NCI-H524 treated with DMSO at 0.1 percent for 48 hours (cell line): ENCODE measurements around the gene IGSF23.
"Not testable (repeated sequence)": the region's sequence is repeated elsewhere in the genome, so short reads cannot be mapped to it uniquely, and the experiment has no call there.

ENCODE experiments used
- DNase-seq: peaks from one replicate; lab custom pipeline; 2025; lab: John Stamatoyannopoulos, UW

IGSF23 gene

GRCh38 chr19:44666852-44667556 is 53.6 kb downstream of the IGSF23 start:
- DNase-seq, result no peak

- no peak for DNase-seq
Measured at GRCh38 chr19:44668985-44669764, 55.8 kb downstream of the IGSF23 start.

GRCh38 chr19:44670027-44670426 is 56.7 kb downstream of the IGSF23 start:
- not testable (repeated sequence) for DNase-seq

GRCh38 chr19:44671400-44671799 is 58.0 kb downstream of the IGSF23 start, which contains the start of gene CEACAM19:
TSS of gene CEACAM19 (plus strand) at chr19:44671482. CDS start at chr19:44671932, 450 bp downstream.
- no peak for DNase-seq

- no peak for DNase-seq
Measured at GRCh38 chr19:44672226-44672625, 58.9 kb downstream of the IGSF23 start.

- no peak for DNase-seq
Measured at GRCh38 chr19:44673510-44673909, 60.1 kb downstream of the IGSF23 start.

GRCh38 chr19:44675521-44675920 is 62.2 kb downstream of the IGSF23 start:
- DNase-seq, result no peak

- DNase-seq, result no peak
Measured at GRCh38 chr19:44677019-44677811, 63.9 kb downstream of the IGSF23 start.

- DNase-seq, result no peak
Measured at GRCh38 chr19:44680536-44680935, 67.2 kb downstream of the IGSF23 start.

GRCh38 chr19:44681992-44682790 is 68.8 kb downstream of the IGSF23 start:
- no peak for DNase-seq

- no peak for DNase-seq
Measured at GRCh38 chr19:44682807-44683206, 69.4 kb downstream of the IGSF23 start.

GRCh38 chr19:44683434-44684210 is 70.3 kb downstream of the IGSF23 start:
- DNase-seq, result no peak

GRCh38 chr19:44684396-44684795 is 71.0 kb downstream of the IGSF23 start:
- not testable (repeated sequence) for DNase-seq

- no peak for DNase-seq
Measured at GRCh38 chr19:44684892-44685863, 71.8 kb downstream of the IGSF23 start.

- DNase-seq, result no peak
Measured at GRCh38 chr19:44685877-44686276, 72.5 kb downstream of the IGSF23 start.
